DOHH2 (cell line): ENCODE data around the gene SLC9A5.
A peak's percentile ranks its signal among the peaks of the same experiment; 100 is the strongest.

Source experiments
- CTCF ChIP-seq: fragments of 200-600 bp; sonication (generic); IDR thresholded peaks from one replicate; pipeline ENCODE4 v1.5.1; 2014; ENCODE audit warnings: antibody characterized with exemption, mild to moderate bottlenecking, low read depth, low read length; ENCODE audit not compliant: poor library complexity, severe bottlenecking
- EZH2phosphoT487 ChIP-seq: fragments of 200-600 bp; sonication (generic); IDR thresholded peaks from 2 replicates; pipeline ENCODE4 v1.6.1; 2017; ENCODE audit warnings: borderline replicate concordance, mild to moderate bottlenecking, antibody characterized with exemption, low read length, moderate library complexity, mixed read lengths

- peak; percentile 64 for TF ChIP-seq CTCF
- no peak for TF ChIP-seq EZH2phosphoT487
Measured at GRCh38 chr16:67260426-67261063, 11.8 kb downstream of the SLC9A5 start.
